B cell (primary cell): ENCODE measurements around the gene PBX1. TPM values are rescaled to one million over a fixed set of nuclear protein-coding genes. Genes with fewer than 3 reads are reported as not detected.

Experiments
- ATAC-seq: fragments of 200-7000 bp; cut with Tn5 transposase; one replicate; pipeline ENCODE4 v1.10.0; 2021; ENCODE audit warnings: low read depth, mild to moderate bottlenecking, moderate number of reproducible peaks, moderate library complexity
- CTCF ChIA-PET: fragments of 350-600 bp; sonication (Branson Sonifier 250); formaldehyde crosslinking; loops from one replicate; lab custom pipeline; 2021; ENCODE audit warnings: antibody characterized with exemption, inconsistent platforms; lab: Charles Lee
- POLR2A ChIA-PET: fragments of 350-600 bp; sonication (Branson Sonifier 250); formaldehyde crosslinking; loops from one replicate; lab custom pipeline; 2021; ENCODE audit warnings: antibody characterized with exemption; lab: Charles Lee
- DNase-seq: peaks from one replicate; pipeline ENCODE4 v3.0.0; 2013
- H2AFZ ChIP-seq: 2 replicates; pipeline ENCODE4 v1.6.1; 2012; ENCODE audit warnings: mild to moderate bottlenecking, low read depth, low read length; ENCODE audit not compliant: insufficient read depth, poor library complexity, severe bottlenecking
- H3K27ac ChIP-seq, 2 donors: 1 replicate in 1 of 2; 2 replicates in 1 of 2; pipeline ENCODE4 v1.5.1; 2012 to 2013; ENCODE audit warnings: low read length in 2 of 2, mild to moderate bottlenecking in 2 of 2, moderate library complexity in 1 of 2
- H3K27me3 ChIP-seq, 4 experiments: fragments of 200-600 bp in 1 of 4; sonication (generic) in 1 of 4; replicated peaks in 1 of 4; 1 replicate in 2 of 4; 2 replicates in 2 of 4; pipeline versions ENCODE4 v1.6.1 to v1.7.0; 2013 to 2016; ENCODE audit warnings: low read length in 3 of 4, mild to moderate bottlenecking in 2 of 4, mixed read lengths in 1 of 4, moderate library complexity in 1 of 4; ENCODE audit not compliant: insufficient read depth in 4 of 4, control insufficient read depth in 3 of 4; ENCODE audit errors: control extremely low read depth in 1 of 4
- H3K36me3 ChIP-seq, 2 experiments: replicated peaks in 1 of 2; 1 replicate in 1 of 2; 2 replicates in 1 of 2; pipeline versions ENCODE4 v1.6.1 to v1.7.1; 2013; ENCODE audit warnings: low read length in 1 of 2; ENCODE audit not compliant: insufficient read depth in 2 of 2, control insufficient read depth in 1 of 2; ENCODE audit errors: control extremely low read depth in 1 of 2, extremely low read depth in 1 of 2
- H3K4me1 ChIP-seq, 2 donors: fragments of 200-600 bp in 1 of 2; sonication (generic) in 1 of 2; 1 replicate in 1 of 2; 2 replicates in 1 of 2; pipeline versions ENCODE4 v1.5.1 to v1.6.1; 2013 to 2017; ENCODE audit warnings: low read length in 2 of 2; ENCODE audit not compliant: control insufficient read depth in 2 of 2, insufficient read depth in 2 of 2
- H3K4me2 ChIP-seq: replicated peaks from 2 replicates; pipeline ENCODE3; 2012; ENCODE audit warnings: mild to moderate bottlenecking, low read depth, low read length; ENCODE audit not compliant: poor library complexity, severe bottlenecking
- H3K4me3 ChIP-seq, 5 experiments: fragments of 200-600 bp in 1 of 5; sonication (generic) in 1 of 5; 1 replicate in 3 of 5; 2 replicates in 2 of 5; pipeline versions ENCODE4 v1.5.1 to v1.7.0; 2011 to 2016; ENCODE audit warnings: low read length in 4 of 5, mild to moderate bottlenecking in 4 of 5, low read depth in 2 of 5, control low read depth in 1 of 5, moderate library complexity in 1 of 5; ENCODE audit not compliant: insufficient read depth in 1 of 5; ENCODE audit errors: control extremely low read depth in 1 of 5, extremely low read depth in 1 of 5
- H3K79me2 ChIP-seq: fragments of 200-600 bp; sonication (generic); one replicate; pipeline ENCODE4 v1.6.0; 2016; ENCODE audit warnings: low read length; ENCODE audit not compliant: control insufficient read depth, insufficient read depth
- H3K9ac ChIP-seq: fragments of 200-600 bp; sonication (generic); 2 replicates; pipeline ENCODE4 v1.6.1; 2017; ENCODE audit warnings: mild to moderate bottlenecking, low read length, moderate library complexity
- H3K9me3 ChIP-seq, 3 donors: one replicate each; pipeline versions ENCODE4 v1.6.1 to v1.7.1; 2013; ENCODE audit warnings: low read length in 2 of 3; ENCODE audit not compliant: control insufficient read depth in 2 of 3, insufficient read depth in 1 of 3; ENCODE audit errors: control extremely low read depth in 1 of 3
- H4K20me1 ChIP-seq: 2 replicates; pipeline ENCODE4 v1.6.0; 2012; ENCODE audit warnings: mild to moderate bottlenecking, low read length; ENCODE audit not compliant: insufficient read depth, control insufficient read depth, poor library complexity, severe bottlenecking
- H3K27ac Mint-ChIP-seq: one replicate; pipeline ENCODE4 v1.8.0; 2021; ENCODE audit warnings: mixed read lengths
- H3K27me3 Mint-ChIP-seq: one replicate; pipeline ENCODE4 v1.8.0; 2021; ENCODE audit warnings: mixed read lengths
- H3K4me1 Mint-ChIP-seq: one replicate; pipeline ENCODE4 v1.8.0; 2021; ENCODE audit warnings: mixed read lengths
- H3K4me3 Mint-ChIP-seq: one replicate; pipeline ENCODE4 v1.8.0; 2021; ENCODE audit warnings: mixed read lengths
- H3K9me3 Mint-ChIP-seq: one replicate; pipeline ENCODE4 v1.8.0; 2022; ENCODE audit warnings: mixed read lengths; ENCODE audit not compliant: insufficient read depth
- CTCF ChIP-seq: fragments of 200-600 bp; IDR thresholded peaks from one replicate; pipeline ENCODE4 v1.8.0; 2022; ENCODE audit warnings: antibody characterized with exemption, mild to moderate bottlenecking
- EZH2 ChIP-seq: IDR thresholded peaks from 2 replicates; pipeline ENCODE4 v1.6.1; 2012; ENCODE audit warnings: borderline replicate concordance, low read depth, mild to moderate bottlenecking, moderate library complexity, low read length; ENCODE audit not compliant: insufficient read depth, poor library complexity, severe bottlenecking
- WGBS: methylation state at CpG from one replicate; pipeline ENCODE4 v1.1.5; 2013; ENCODE audit warnings: missing lambda C conversion rate; ENCODE audit not compliant: insufficient coverage; 5-methylcytosine and 5-hydroxymethylcytosine counted together
- intact Hi-C: fragments of 100-400 bp; cut with micrococcal nuclease; formaldehyde crosslinking; loops from one replicate; pipeline ENCODE4 v1.10.0; 2022
- polyA plus RNA-seq: library from polyadenylated mRNA; depleted of rRNA; stranded (reverse); fragments of >200 nt; gene quantifications from 2 replicates; pipeline ENCODE4 v1.2.3, GENCODE V29; 2012
- total RNA-seq, 2 donors: library from RNA; stranded (reverse); fragments of 120-200 nt in 1 of 2; gene quantifications; 1 replicate in 1 of 2; 2 replicates in 1 of 2; pipeline versions ENCODE4 v1.2.3 to v1.2.4, GENCODE V29; 2013 to 2022

PBX1 gene
- total and polyA plus RNA-seq, 2 donors (not counting 1 experiment from before 2014, with no cell fraction given) = 0.32 TPM; not detected in 1

DNA sequence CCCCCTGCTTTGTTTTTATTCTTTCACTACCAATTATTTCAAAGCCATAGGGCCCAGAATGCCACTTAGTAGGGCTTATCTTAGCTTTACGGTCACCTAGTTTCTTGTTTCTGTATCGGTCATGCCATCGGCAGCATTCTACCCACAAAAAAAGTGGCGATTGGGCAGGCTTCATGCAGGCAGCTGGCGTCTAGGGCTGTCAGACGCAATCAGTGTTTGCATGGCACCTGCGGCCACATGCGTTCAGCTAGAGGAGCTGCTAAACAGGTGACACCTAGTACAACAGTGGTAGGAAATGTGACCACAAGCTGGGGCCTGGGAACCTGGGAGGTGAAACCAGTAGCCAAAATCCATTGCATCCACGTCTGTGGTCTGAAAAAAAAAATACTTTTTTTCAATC, 262.7 kb downstream of the PBX1 start:
- H3K9me3 Mint-ChIP-seq = no peaks in the 10 kb centered on the region
- ChIA-PET POLR2A (no interaction called here), CTCF (no interaction called here)
- Histone ChIP-seq H3K4me3 (no peak overlapping the region), H3K36me3 (no peaks in the 10 kb centered on the region), H3K9me3 (peaks cover 0 to 5% (median 0%) of the 10 kb centered on the region in 3 donors), H3K79me2 (no peaks in the 10 kb centered on the region), H3K4me2 (no peak overlapping the region), H3K27me3 (no peaks in the 10 kb centered on the region), H2AFZ (no peak overlapping the region), H3K9ac (no peak overlapping the region), H3K27ac (no peak overlapping the region), H4K20me1 (no peaks in the 10 kb centered on the region), H3K4me1 (no peaks in the 10 kb centered on the region)
- no peaks in the 10 kb centered on the region for H3K4me1 Mint-ChIP-seq
- no peak for DNase-seq
- no peak overlapping the region for H3K4me3 Mint-ChIP-seq
- TF ChIP-seq EZH2 (no peak), CTCF (no peak)
- WGBS = 94% methylated on average over 8 of the region's 9 CpGs
- no peak for ATAC-seq
- no peak overlapping the region for H3K27ac Mint-ChIP-seq
- intact Hi-C loops = no loop called here
- H3K27me3 Mint-ChIP-seq = peaks cover 3% of the 10 kb centered on the region

- no peak overlapping the region for H3K4me3 ChIP-seq
- H3K27me3 Mint-ChIP-seq = no peaks in the 10 kb centered on the region
- DNase-seq (no peak), ATAC-seq (no peak)
- intact Hi-C loops = no loop called here
- no peak for TF ChIP-seq CTCF
- TF ChIP-seq EZH2 = no peak
- no peaks in the 10 kb centered on the region for H4K20me1 ChIP-seq
- ChIA-PET CTCF (no interaction called here), POLR2A (no interaction called here)
- no peak overlapping the region for H2AFZ ChIP-seq
- WGBS = 60% methylated on average over 3 of the region's 5 CpGs
- H3K27ac Mint-ChIP-seq = no peak overlapping the region
- H3K4me1 Mint-ChIP-seq = no peaks in the 10 kb centered on the region
- no peak overlapping the region for H3K9ac ChIP-seq
- no peaks in the 10 kb centered on the region for H3K4me1 ChIP-seq
- no peak overlapping the region for H3K4me3 Mint-ChIP-seq
- no peaks in the 10 kb centered on the region for H3K9me3 Mint-ChIP-seq
- H3K4me2 ChIP-seq = no peak overlapping the region
- peaks cover 0 to 5% (median 0%) of the 10 kb centered on the region in 3 donors for H3K9me3 ChIP-seq
- H3K36me3 ChIP-seq = no peaks in the 10 kb centered on the region
- no peaks in the 10 kb centered on the region for H3K27me3 ChIP-seq
- H3K27ac ChIP-seq = no peak overlapping the region
- H3K79me2 ChIP-seq = no peaks in the 10 kb centered on the region
Observed at GRCh38 chr1:164823486-164824279, 264.7 kb downstream of the PBX1 start.
